ENCODE results near the gene RYR2.
"Not testable (repeated sequence)": the region's sequence is repeated elsewhere in the genome, so short reads cannot be mapped to it uniquely, and the experiment has no call there.

RYR2 gene

GRCh38 chr1:237141502-237141901 is 99.5 kb downstream of the RYR2 start:
- DNase-seq (ENCODE audit: low read depth in 3 of 3): no peak

- no peak for DNase-seq (ENCODE audit: low read depth in 3 of 3)
Observed at GRCh38 chr1:237145379-237146135, 103.6 kb downstream of the RYR2 start.

- no peak for DNase-seq (ENCODE audit: low read depth in 3 of 3)
Observed at GRCh38 chr1:237146241-237146640, 104.3 kb downstream of the RYR2 start.

- DNase-seq (ENCODE audit: low read depth in 3 of 3): no peak
Observed at GRCh38 chr1:237149857-237150256, 107.9 kb downstream of the RYR2 start.

GRCh38 chr1:237151979-237152378 is 110.0 kb downstream of the RYR2 start:
- DNase-seq (ENCODE audit: low read depth in 3 of 3): not testable (repeated sequence)

- DNase-seq (ENCODE audit: low read depth in 3 of 3): no peak
Observed at GRCh38 chr1:237152506-237153335, 110.7 kb downstream of the RYR2 start.

- no peak for DNase-seq (ENCODE audit: low read depth in 3 of 3)
Observed at GRCh38 chr1:237154157-237154556, 112.2 kb downstream of the RYR2 start.

GRCh38 chr1:237164406-237165352 is 122.7 kb downstream of the RYR2 start:
- no peak for DNase-seq (ENCODE audit: low read depth in 3 of 3)

GRCh38 chr1:237166086-237166485 is 124.1 kb downstream of the RYR2 start:
- no peak for DNase-seq (ENCODE audit: low read depth in 3 of 3)

- DNase-seq (ENCODE audit: low read depth in 3 of 3): no peak
Observed at GRCh38 chr1:237166593-237167101, 124.7 kb downstream of the RYR2 start.

- DNase-seq (ENCODE audit: low read depth in 3 of 3): no peak
Observed at GRCh38 chr1:237170149-237170548, 128.2 kb downstream of the RYR2 start.

- DNase-seq (ENCODE audit: low read depth in 3 of 3): no peak
Observed at GRCh38 chr1:237171454-237172117, 129.6 kb downstream of the RYR2 start.

- DNase-seq (ENCODE audit: low read depth in 3 of 3): no peak
Observed at GRCh38 chr1:237172118-237172485, 130.1 kb downstream of the RYR2 start.

GRCh38 chr1:237179503-237179902 is 137.5 kb downstream of the RYR2 start:
- DNase-seq (ENCODE audit: low read depth in 3 of 3): no peak

- no peak for DNase-seq (ENCODE audit: low read depth in 3 of 3)
Observed at GRCh38 chr1:237180256-237180655, 138.3 kb downstream of the RYR2 start.

GRCh38 chr1:237181743-237182317 is 139.8 kb downstream of the RYR2 start:
- no peak for DNase-seq (ENCODE audit: low read depth in 3 of 3)

- DNase-seq (ENCODE audit: low read depth in 3 of 3): no peak
Observed at GRCh38 chr1:237183963-237184540, 142.1 kb downstream of the RYR2 start.

- DNase-seq (ENCODE audit: low read depth in 3 of 3): no peak
Observed at GRCh38 chr1:237186675-237187074, 144.7 kb downstream of the RYR2 start.

GRCh38 chr1:237187842-237188241 is 145.9 kb downstream of the RYR2 start:
- no peak for DNase-seq (ENCODE audit: low read depth in 3 of 3)

- no peak for DNase-seq (ENCODE audit: low read depth in 3 of 3)
Observed at GRCh38 chr1:237191403-237191802, 149.4 kb downstream of the RYR2 start.
